A673 (cell line): ENCODE data around the gene ARMC8. TPM values are rescaled to one million over a fixed set of nuclear protein-coding genes. Genes with fewer than 3 reads are reported as not detected.

ENCODE experiments used
- BruUV-seq: library from RNA; stranded (reverse); fragments of 400-500 nt; replicated peaks from 2 replicates; lab custom pipeline; 2021; lab: Mats Ljungman, UMichigan
- CTCF ChIA-PET: fragments of 300-600 bp; sonication (Branson Sonifier 250); formaldehyde crosslinking; loops from one replicate; lab custom pipeline; 2022; ENCODE audit warnings: antibody characterized with exemption; lab: Charles Lee
- POLR2A ChIA-PET: fragments of 300-600 bp; sonication (Branson Sonifier 250); formaldehyde crosslinking; loops from one replicate; lab custom pipeline; 2022; ENCODE audit warnings: antibody characterized with exemption; ENCODE audit not compliant: low non-redundant PET; lab: Charles Lee
- DNase-seq: peaks from one replicate; pipeline ENCODE4 v3.0.0-alpha.2; 2015; ENCODE audit warnings: low spot score
- H3K27ac ChIP-seq: fragments of 200-600 bp; sonication (generic); 2 replicates; pipeline ENCODE4 v1.5.1; 2016; ENCODE audit warnings: mixed run types, low read depth, mild to moderate bottlenecking, mixed read lengths, antibody characterized with exemption, low read length; ENCODE audit not compliant: poor library complexity, severe bottlenecking
- H3K27me3 ChIP-seq: fragments of 200-600 bp; sonication (generic); replicated peaks from 2 replicates; pipeline ENCODE4 v1.6.1; 2017; ENCODE audit warnings: mixed run types, low read depth, mild to moderate bottlenecking, mixed read lengths, antibody characterized with exemption, low read length; ENCODE audit not compliant: insufficient read depth, poor library complexity
- H3K36me3 ChIP-seq: fragments of 200-600 bp; sonication (generic); 2 replicates; pipeline ENCODE4 v1.6.1; 2016; ENCODE audit warnings: mixed run types, mild to moderate bottlenecking, mixed read lengths, antibody characterized with exemption, low read length; ENCODE audit not compliant: insufficient read depth, poor library complexity, severe bottlenecking
- H3K4me1 ChIP-seq: fragments of 200-600 bp; sonication (generic); 2 replicates; pipeline ENCODE4 v1.6.1; 2017; ENCODE audit warnings: mixed run types, mild to moderate bottlenecking, mixed read lengths, antibody characterized with exemption, low read length; ENCODE audit not compliant: insufficient read depth, poor library complexity, severe bottlenecking
- H3K4me3 ChIP-seq: fragments of 200-600 bp; sonication (generic); 2 replicates; pipeline ENCODE4 v1.5.1; 2016; ENCODE audit warnings: low read depth, mixed run types, mild to moderate bottlenecking, mixed read lengths, low read length; ENCODE audit not compliant: poor library complexity, severe bottlenecking
- H3K9me3 ChIP-seq: fragments of 200-600 bp; sonication (generic); 2 replicates; pipeline ENCODE4 v1.6.1; 2016; ENCODE audit warnings: mixed run types, low read depth, mild to moderate bottlenecking, mixed read lengths, antibody characterized with exemption, low read length; ENCODE audit not compliant: poor library complexity, severe bottlenecking
- CTCF ChIP-seq: fragments of 300-800, 200-600 bp; sonication (generic); conservative IDR thresholded peaks from 2 replicates; pipeline ENCODE4 v1.5.1; 2017; ENCODE audit warnings: low read depth, mild to moderate bottlenecking, antibody characterized with exemption, low read length, moderate library complexity, mixed read lengths
- EZH2 ChIP-seq: fragments of 200-600 bp; sonication (generic); IDR thresholded peaks from 2 replicates; pipeline ENCODE4 v1.6.1; 2017; ENCODE audit warnings: borderline replicate concordance, low read depth, mild to moderate bottlenecking, mixed read lengths, antibody characterized with exemption, low read length; ENCODE audit not compliant: poor library complexity, severe bottlenecking
- intact Hi-C: fragments of 100-400 bp; cut with micrococcal nuclease; formaldehyde crosslinking; loops from one replicate; pipeline ENCODE4 v1.10.0; 2022; ENCODE audit not compliant: unreplicated experiment
- total RNA-seq: library from RNA; stranded (reverse); gene quantifications from 2 replicates; pipeline ENCODE4 v1.2.3, GENCODE V29; 2021

Gene ARMC8
- total RNA-seq, 1 experiment from 2014 or later, result 55.8 TPM

- POLR2A ChIA-PET, result no interaction called here
Measured at GRCh38 chr3:138328341-138328740, 141.2 kb downstream of the ARMC8 start.

GRCh38 chr3:138329127-138329983, 142.3 kb downstream of the ARMC8 start, which contains the start of gene NME9:
NME9 (minus strand) TSS chr3:138329851; CDS start chr3:138329335, 516 bp downstream.
- peaks cover 6% of the 10 kb centered on the region for H3K4me1 ChIP-seq
- ChIA-PET CTCF (no interaction called here), POLR2A (no interaction called here)
- peaks cover 4% of the 10 kb centered on the region for H3K27me3 ChIP-seq
- H3K4me3 ChIP-seq, result peak within 1 kb of the TSS; percentile 61
- H3K9me3 ChIP-seq, result no peaks in the 10 kb centered on the region
- intact Hi-C loops, result no loop called here
- H3K36me3 ChIP-seq, result no peaks in the 10 kb centered on the region
- BruUV-seq, result no TSS peak
- peak; percentile 85 for DNase-seq
- H3K27ac ChIP-seq, result no peak within 1 kb of the TSS
- TF ChIP-seq CTCF (peak; percentile 74), EZH2 (no peak)

More at GRCh38 chr3:138328341-138328740, 141.2 kb downstream of the ARMC8 start:
- H3K4me1 ChIP-seq, result peaks cover 6% of the 10 kb centered on the region
- peak; percentile 45 for DNase-seq
- H3K27me3 ChIP-seq, result no peaks in the 10 kb centered on the region
- H3K36me3 ChIP-seq, result no peaks in the 10 kb centered on the region
- intact Hi-C loops, result no loop called here
- peak overlapping the region; percentile 61 for H3K4me3 ChIP-seq
- BruUV-seq, result no TSS peak
- CTCF ChIA-PET, result no interaction called here
- no peaks in the 10 kb centered on the region for H3K9me3 ChIP-seq
- TF ChIP-seq EZH2 (no peak), CTCF (peak; percentile 49)
- H3K27ac ChIP-seq, result no peak overlapping the region

- POLR2A ChIA-PET, result no interaction called here
- Histone ChIP-seq H3K4me1 (peaks cover 6% of the 10 kb centered on the region), H3K4me3 (peak overlapping the region; percentile 61), H3K36me3 (no peaks in the 10 kb centered on the region), H3K9me3 (no peaks in the 10 kb centered on the region), H3K27me3 (peaks cover 7% of the 10 kb centered on the region), H3K27ac (no peak overlapping the region)
- no TSS peak for BruUV-seq
- intact Hi-C loops, result loop anchor here (5.0 kb wide), 1 partner anchor 143 kb away; the partner anchor contains the start of gene ARMC8
- DNase-seq, result no peak
- CTCF ChIA-PET, result no interaction called here
- no peak for TF ChIP-seq EZH2
- no peak for TF ChIP-seq CTCF
Measured at GRCh38 chr3:138329984-138330293, 142.8 kb downstream of the ARMC8 start.
